ENCODE data around the gene SMOC1.

Gene SMOC1

GRCh38 chr14:70033116-70033515 lies 153.9 kb downstream of the SMOC1 start:
- DNase-seq (ENCODE audit: low read depth in 4 of 4, low spot score in 1 of 4), result no peak

DNA sequence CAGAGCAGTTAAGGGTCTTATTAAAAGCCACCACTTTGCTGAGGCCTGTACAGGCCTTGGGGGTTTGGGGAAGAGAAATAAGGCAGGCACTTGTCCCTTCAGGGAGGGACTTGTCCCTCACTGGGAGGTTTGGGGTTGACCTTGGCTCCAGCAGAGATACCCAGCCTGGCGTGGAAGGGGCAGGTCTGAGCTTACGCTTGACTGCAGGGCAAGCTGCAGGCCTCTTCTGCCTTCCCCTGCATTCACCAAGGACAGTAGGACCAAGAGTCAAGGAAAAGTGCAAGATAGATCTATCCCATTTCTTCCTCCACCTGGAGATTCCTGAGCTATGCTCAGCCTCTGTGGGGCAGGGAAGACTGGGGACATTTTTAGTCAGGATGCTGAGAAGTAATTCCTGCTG lies 154.3 kb downstream of the SMOC1 start:
- DNase-seq (ENCODE audit: low read depth in 4 of 4, low spot score in 1 of 4), result no peak

- no peak for DNase-seq (ENCODE audit: low read depth in 4 of 4, low spot score in 1 of 4)
Measured at GRCh38 chr14:70034257-70034656, 155.0 kb downstream of the SMOC1 start.

DNA sequence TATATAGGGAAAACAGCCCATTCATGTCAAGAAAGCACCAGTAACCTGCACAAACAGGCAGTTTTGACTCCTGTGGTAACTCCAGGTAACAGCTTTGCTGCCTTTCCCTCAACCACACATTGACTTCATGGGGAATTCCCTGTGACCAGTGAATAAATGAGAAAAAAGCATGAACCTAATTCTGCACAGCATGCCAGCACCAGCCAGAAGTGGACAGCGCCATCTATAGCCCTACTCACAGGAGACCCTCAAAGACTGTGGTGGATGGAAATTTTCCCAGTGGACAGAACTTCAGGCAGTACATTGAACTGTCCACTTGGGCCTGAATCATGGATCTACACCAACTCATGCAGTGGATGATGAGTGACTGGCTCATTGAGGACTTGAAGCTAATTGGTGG lies 157.4 kb downstream of the SMOC1 start:
- DNase-seq (ENCODE audit: low read depth in 4 of 4, low spot score in 1 of 4), result no peak

DNA sequence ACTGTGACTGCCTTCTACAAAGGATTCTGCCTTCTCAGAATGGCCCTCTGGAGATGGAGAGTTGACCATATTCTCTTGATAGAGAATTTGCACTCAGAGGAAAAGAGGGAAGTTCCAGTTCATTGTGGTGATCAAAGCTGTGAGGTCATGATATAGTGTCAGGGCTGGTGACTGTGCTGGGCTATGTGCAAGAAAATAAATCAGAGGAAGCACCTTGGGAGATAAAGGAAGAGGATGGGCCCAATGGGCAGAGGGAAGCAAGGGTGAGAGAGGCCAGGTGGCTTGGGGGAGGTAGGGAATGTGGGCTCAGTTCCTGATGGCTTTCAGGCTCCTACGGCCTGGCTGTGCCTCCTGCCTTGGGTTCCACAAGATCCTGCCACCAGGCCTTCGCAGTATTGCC lies 163.8 kb downstream of the SMOC1 start:
- DNase-seq (ENCODE audit: low read depth in 4 of 4, low spot score in 1 of 4), result no peak

DNA sequence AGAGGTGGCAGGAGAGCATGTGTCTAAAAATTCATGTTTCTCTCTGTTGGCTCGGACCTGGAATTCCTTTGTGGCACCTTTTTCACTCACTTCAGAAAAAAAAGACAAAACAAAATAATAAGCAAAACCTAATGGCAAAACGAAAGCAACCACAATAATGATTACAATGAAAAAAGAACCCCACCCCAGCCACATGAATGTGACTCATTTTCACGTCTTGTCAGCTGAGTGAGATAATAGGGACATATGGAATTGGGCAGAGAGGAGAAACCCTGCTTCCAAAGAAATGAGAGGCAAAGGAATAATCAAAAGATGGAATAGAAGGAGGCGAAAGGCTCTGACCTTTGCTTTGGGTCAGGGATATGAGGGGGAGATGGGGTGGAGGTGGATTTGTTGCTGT lies 166.1 kb downstream of the SMOC1 start:
- DNase-seq (ENCODE audit: low read depth in 4 of 4, low spot score in 1 of 4), result no peak

GRCh38 chr14:70045844-70046535 lies 166.8 kb downstream of the SMOC1 start:
- peak in 1 of 4 experiments; percentile 7 for DNase-seq (ENCODE audit: low read depth in 4 of 4, low spot score in 1 of 4)

DNA sequence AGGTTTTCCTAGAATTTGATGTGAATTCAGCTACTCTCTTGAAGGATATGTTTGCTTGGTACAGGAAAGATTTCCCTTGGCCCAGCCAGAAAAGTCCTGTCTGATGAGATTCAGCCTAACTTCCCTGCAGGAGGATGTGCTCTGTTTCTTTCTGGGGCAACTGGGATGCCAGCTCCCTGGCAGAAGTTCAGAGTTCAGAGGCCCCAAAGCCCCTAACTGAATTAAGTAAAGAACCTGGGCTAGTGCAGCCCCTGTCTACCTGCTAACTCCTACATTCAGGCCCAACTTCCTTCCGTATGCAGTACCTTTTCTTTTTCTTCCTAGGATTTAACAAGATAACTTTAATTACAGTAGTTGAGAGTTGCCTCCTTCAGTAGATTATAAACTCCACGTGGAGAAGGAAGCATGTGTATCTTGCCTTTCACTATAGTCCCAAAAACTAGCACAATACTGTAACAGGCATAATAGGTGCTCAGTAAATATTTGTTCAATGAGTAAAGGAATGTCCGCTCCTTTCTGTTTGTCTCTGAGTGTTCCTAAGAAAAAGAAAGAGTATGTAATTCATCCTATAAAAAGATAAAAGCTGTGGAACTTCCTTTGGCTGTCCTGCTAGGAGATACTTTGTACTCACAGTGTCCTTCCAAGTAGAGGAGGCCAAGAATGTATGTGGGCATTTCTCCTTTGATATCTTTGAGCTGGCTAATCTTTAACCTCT lies 168.5 kb downstream of the SMOC1 start:
- DNase-seq (ENCODE audit: low read depth in 4 of 4, low spot score in 1 of 4), result no peak

GRCh38 chr14:70048313-70048654 lies 169.1 kb downstream of the SMOC1 start:
- no peak for DNase-seq (ENCODE audit: low read depth in 4 of 4, low spot score in 1 of 4)

DNA sequence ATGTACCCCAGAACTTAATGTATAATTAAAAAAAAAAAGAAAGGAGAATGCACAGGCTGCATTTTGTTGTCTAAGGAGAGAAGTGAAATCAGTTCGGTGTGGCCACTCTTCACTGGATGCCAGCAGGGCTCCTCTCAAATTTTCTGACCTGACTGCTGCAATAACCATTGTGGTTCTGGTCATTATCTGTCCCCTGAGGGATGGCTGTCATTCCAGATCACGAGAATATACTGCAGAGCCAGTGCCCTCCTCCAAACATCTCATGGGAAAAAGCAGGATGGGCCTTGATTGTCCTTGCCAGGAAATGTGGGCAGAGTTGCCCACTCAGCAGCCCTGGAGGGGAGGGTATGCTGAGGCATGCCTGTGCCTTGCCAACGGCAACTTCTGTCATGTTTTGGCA lies 170.4 kb downstream of the SMOC1 start:
- DNase-seq (ENCODE audit: low read depth in 4 of 4, low spot score in 1 of 4), result no peak

DNA sequence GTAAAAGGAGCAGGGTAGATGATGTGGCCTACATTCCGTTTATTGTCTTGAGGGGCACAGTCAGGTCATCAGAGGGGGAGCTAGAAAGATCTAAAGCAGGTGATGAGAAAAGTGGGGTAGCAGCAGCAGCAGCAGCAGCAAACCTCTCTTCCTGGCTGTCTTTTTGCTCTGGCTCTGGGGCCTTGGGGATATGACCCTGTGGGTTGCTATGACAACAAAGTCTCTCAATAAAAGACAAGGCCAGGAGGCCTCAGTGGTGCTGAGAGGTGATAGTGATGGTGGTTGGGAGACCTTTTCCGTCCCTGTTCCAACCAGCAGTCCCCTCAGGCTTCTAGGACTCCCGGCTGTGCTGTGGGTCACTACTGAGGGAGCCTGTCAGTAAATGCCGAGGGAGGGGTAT lies 170.9 kb downstream of the SMOC1 start:
- DNase-seq (ENCODE audit: low read depth in 4 of 4, low spot score in 1 of 4), result no peak

- DNase-seq (ENCODE audit: low read depth in 4 of 4, low spot score in 1 of 4), result no peak
Measured at GRCh38 chr14:70052990-70053389, 173.8 kb downstream of the SMOC1 start.

GRCh38 chr14:70057519-70058136 lies 178.4 kb downstream of the SMOC1 start:
- no peak for DNase-seq (ENCODE audit: low read depth in 4 of 4, low spot score in 1 of 4)

GRCh38 chr14:70059545-70059944 lies 180.3 kb downstream of the SMOC1 start:
- no peak for DNase-seq (ENCODE audit: low read depth in 4 of 4, low spot score in 1 of 4)

- no peak for DNase-seq (ENCODE audit: low read depth in 4 of 4, low spot score in 1 of 4)
Measured at GRCh38 chr14:70061108-70061507, 181.9 kb downstream of the SMOC1 start.

GRCh38 chr14:70064136-70064865 lies 185.1 kb downstream of the SMOC1 start:
- DNase-seq (ENCODE audit: low read depth in 4 of 4, low spot score in 1 of 4), result no peak

DNA sequence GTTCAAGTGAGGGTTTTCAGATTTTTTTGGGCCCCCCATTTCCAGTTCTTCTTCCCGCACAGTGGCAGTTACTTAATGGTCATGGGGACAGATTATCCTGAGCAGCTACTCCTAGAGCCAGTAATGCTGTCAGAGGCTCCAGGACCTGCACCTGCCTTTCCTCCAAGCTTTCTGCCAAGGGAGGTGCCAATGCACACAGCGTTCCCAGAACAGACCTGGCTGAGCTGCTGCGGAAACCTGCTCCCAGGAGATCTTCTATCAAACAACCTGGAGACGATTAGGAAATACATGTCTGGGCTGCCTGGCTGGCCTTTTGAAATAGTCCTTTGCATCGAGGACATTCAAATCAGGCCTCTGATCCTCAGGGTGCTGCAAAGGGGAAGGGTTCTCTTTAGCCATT lies 188.6 kb downstream of the SMOC1 start:
- no peak for DNase-seq (ENCODE audit: low read depth in 4 of 4, low spot score in 1 of 4)

DNA sequence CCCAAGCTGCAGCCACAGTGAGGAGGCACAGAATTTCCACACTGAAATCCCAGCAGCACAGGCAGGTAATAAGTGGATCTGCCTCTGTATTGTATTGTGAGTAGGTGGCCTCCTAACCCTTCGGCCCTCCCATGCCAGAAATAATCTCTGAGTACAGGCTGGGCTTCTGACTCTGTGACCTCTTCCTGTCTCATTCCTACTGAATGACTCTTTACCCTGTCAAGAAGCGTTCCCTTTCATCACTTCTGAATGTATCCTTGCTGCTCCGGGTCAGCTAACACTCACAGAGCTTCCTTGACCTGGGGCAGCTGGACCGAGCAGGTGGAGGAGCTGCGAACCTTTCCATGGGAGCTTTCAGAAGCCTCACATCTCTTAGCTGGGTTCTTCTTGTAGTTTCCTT lies 190.0 kb downstream of the SMOC1 start:
- no peak for DNase-seq (ENCODE audit: low read depth in 4 of 4, low spot score in 1 of 4)

DNA sequence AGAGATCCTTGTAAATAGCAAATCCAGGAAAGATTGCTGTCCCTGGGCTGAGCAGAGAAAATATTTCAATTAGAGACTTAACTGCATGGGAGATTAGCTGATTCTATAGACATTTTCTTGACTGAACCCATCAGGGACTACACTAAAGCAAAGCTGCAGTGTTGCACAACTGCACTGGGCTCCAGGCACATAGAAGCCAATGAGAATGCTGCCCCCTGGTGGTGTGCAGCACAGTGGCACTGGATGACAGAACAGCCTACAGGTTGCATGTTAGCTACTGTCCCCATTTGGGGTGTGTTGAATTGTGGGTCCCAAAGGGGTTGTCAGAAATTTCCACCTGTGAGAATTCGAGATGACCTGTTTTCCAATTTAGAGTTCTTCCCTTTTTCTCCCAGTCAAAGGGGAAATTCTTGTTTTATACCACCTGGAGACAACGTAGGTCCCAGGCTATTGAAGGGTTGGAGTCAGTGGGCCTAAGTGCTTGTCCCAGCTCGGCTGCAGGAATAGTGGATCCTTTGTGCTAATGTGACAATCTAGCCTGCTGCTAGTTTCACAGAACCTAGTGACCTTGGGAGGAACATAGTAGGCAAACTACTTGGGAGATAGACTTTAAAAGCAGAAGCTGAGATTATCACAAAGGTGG lies 194.8 kb downstream of the SMOC1 start:
- DNase-seq (ENCODE audit: low read depth in 4 of 4, low spot score in 1 of 4), result peak; percentile 31 to 50 (median 37)

- DNase-seq (ENCODE audit: low read depth in 4 of 4, low spot score in 1 of 4), result no peak
Measured at GRCh38 chr14:70077005-70077404, 197.8 kb downstream of the SMOC1 start.

DNA sequence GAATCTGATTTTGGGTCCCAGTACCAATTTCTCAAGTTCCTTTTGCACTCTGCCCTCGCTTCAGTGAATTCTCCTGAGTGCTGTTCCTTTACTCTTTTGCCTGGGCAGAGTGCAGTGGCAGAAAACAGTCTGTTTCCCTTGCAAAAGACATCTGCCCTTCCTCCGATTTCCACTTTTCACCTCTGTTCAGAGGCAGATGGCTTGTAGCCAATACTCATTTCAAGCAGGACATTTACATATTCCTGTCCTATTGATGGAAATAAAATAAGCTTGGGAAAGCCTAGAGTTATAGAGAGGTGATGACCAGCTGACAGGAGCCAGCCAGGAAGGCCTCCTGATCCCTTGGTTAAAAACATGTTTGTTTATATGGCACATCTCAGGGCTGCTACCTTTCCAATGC lies 198.5 kb downstream of the SMOC1 start:
- DNase-seq (ENCODE audit: low read depth in 4 of 4, low spot score in 1 of 4), result no peak
